ENCODE data around the gene RRP9.

Gene RRP9

GRCh38 chr3:51938780-51939425, 2.8 kb downstream of the RRP9 start:
- DNase-seq (ENCODE audit: low read depth in 1 of 2, low spot score in 1 of 2) = no peak
- Histone ChIP-seq H3K27me3 (ENCODE audit: insufficient read depth, poor library complexity, severe bottlenecking) (no peaks in the 10 kb centered on the region), H3K4me3 (replicated peaks; ENCODE audit: insufficient read depth, low read length) (no peak overlapping the region), H3K27ac (replicated peaks) (no peak overlapping the region)
- TF ChIP-seq GABPA (IDR thresholded peaks at IDR 0.05; ENCODE audit: low read depth) (no peak), CTCF (IDR thresholded peaks at IDR 0.05; ENCODE audit: insufficient read depth, low read length) (no peak), POLR2AphosphoS5 (IDR thresholded peaks at IDR 0.05; ENCODE audit: low read depth) (no peak), SPI1 (IDR thresholded peaks at IDR 0.05; ENCODE audit: borderline replicate concordance, low read depth) (no peak), REST (IDR thresholded peaks at IDR 0.05; ENCODE audit: insufficient replicate concordance, low read depth) (no peak)

- no peak overlapping the region for H3K4me3 ChIP-seq (replicated peaks; ENCODE audit: insufficient read depth, low read length)
- H3K27me3 ChIP-seq (ENCODE audit: insufficient read depth, poor library complexity, severe bottlenecking) = no peaks in the 10 kb centered on the region
- DNase-seq (ENCODE audit: low read depth in 1 of 2, low spot score in 1 of 2) = no peak
- TF ChIP-seq GABPA (IDR thresholded peaks at IDR 0.05; ENCODE audit: low read depth) = no peak
- TF ChIP-seq SPI1 (IDR thresholded peaks at IDR 0.05; ENCODE audit: borderline replicate concordance, low read depth) = no peak
- no peak for TF ChIP-seq REST (IDR thresholded peaks at IDR 0.05; ENCODE audit: insufficient replicate concordance, low read depth)
- no peak for TF ChIP-seq POLR2AphosphoS5 (IDR thresholded peaks at IDR 0.05; ENCODE audit: low read depth)
- TF ChIP-seq CTCF (IDR thresholded peaks at IDR 0.05; ENCODE audit: insufficient read depth, low read length) = no peak
- no peak overlapping the region for H3K27ac ChIP-seq (replicated peaks)
Observed at GRCh38 chr3:51937611-51938450, 3.9 kb downstream of the RRP9 start.

GRCh38 chr3:51937014-51937413, 4.7 kb downstream of the RRP9 start:
- DNase-seq (ENCODE audit: low read depth in 1 of 2, low spot score in 1 of 2) = no peak
- Histone ChIP-seq H3K4me3 (replicated peaks; ENCODE audit: insufficient read depth, low read length) (no peak overlapping the region), H3K27ac (replicated peaks) (no peak overlapping the region), H3K27me3 (ENCODE audit: insufficient read depth, poor library complexity, severe bottlenecking) (no peaks in the 10 kb centered on the region)
- TF ChIP-seq CTCF (IDR thresholded peaks at IDR 0.05; ENCODE audit: insufficient read depth, low read length) (no peak), SPI1 (IDR thresholded peaks at IDR 0.05; ENCODE audit: borderline replicate concordance, low read depth) (no peak), REST (IDR thresholded peaks at IDR 0.05; ENCODE audit: insufficient replicate concordance, low read depth) (no peak), GABPA (IDR thresholded peaks at IDR 0.05; ENCODE audit: low read depth) (no peak), POLR2AphosphoS5 (IDR thresholded peaks at IDR 0.05; ENCODE audit: low read depth) (no peak)
